ENCODE results near the gene MFAP4. TPM values are rescaled to one million over a fixed set of nuclear protein-coding genes. Genes with fewer than 3 reads are reported as not detected.
A peak's percentile ranks its signal among the peaks of the same experiment; 100 is the strongest.

The MFAP4 gene
- total and polyA plus RNA-seq, 11 donors, result 15.7 to 84.3 (median 35.7) TPM

GRCh38 chr17:19338031-19338990 is 48.7 kb downstream of the MFAP4 start:
- ATAC-seq, result peak; percentile 47 to 81 (median 66)
- Histone ChIP-seq H3K27ac (peak overlapping the region in 5 of 12 donors; percentile 17 to 39 (median 31)), H3K36me3 (peaks cover 0 to 22% (median 12%) of the 10 kb centered on the region in 9 donors), H3K4me1 (peaks cover 0 to 43% (median 12%) of the 10 kb centered on the region in 12 donors), H3K27me3 (no peaks in the 10 kb centered on the region), H3K4me3 (no peak overlapping the region), H3K9me3 (no peaks in the 10 kb centered on the region)
- TF ChIP-seq POLR2A (IDR thresholded peaks at IDR 0.05), result no peak
- peak; percentile 49 to 75 (median 68) for TF ChIP-seq CTCF (IDR thresholded peaks at IDR 0.05)
- DNase-seq, result peak; percentile 64 to 83 (median 74)
- 68 to 85% (median 74%) methylated on average over 7 of the region's 7 CpGs for WGBS, 4 donors
- intact Hi-C loops (cut with DNase I), result loop anchor here in 1 of 10 donors (1.0 kb wide), 1 partner anchor 21 kb away; no protein-coding TSS in a partner anchor

GRCh38 chr17:19337712-19338023 is 49.3 kb downstream of the MFAP4 start:
- ATAC-seq (peak in 3 of 4 donors; percentile 21 to 43 (median 32)), DNase-seq (no peak)
- Histone ChIP-seq H3K4me3 (no peak overlapping the region), H3K9me3 (no peaks in the 10 kb centered on the region), H3K4me1 (peaks cover 0 to 39% (median 12%) of the 10 kb centered on the region in 12 donors), H3K36me3 (peaks cover 0 to 27% (median 12%) of the 10 kb centered on the region in 9 donors), H3K27me3 (no peaks in the 10 kb centered on the region), H3K27ac (peak overlapping the region in 5 of 12 donors; percentile 17 to 39 (median 31))
- intact Hi-C loops (cut with DNase I), result loop anchor here in 1 of 10 donors (1.0 kb wide), 1 partner anchor 20 kb away; no protein-coding TSS in a partner anchor
- 46 to 70% (median 52%) methylated on average over 2 of the region's 2 CpGs for WGBS, 4 donors
- TF ChIP-seq CTCF (IDR thresholded peaks at IDR 0.05), result no peak
- no peak for TF ChIP-seq POLR2A (IDR thresholded peaks at IDR 0.05)

GRCh38 chr17:19336938-19337711 is 49.9 kb downstream of the MFAP4 start:
- H3K36me3 ChIP-seq, result peaks cover 0 to 27% (median 12%) of the 10 kb centered on the region in 9 donors
- peaks cover 0 to 33% (median 10%) of the 10 kb centered on the region in 12 donors for H3K4me1 ChIP-seq
- TF ChIP-seq POLR2A (IDR thresholded peaks at IDR 0.05), result no peak
- TF ChIP-seq CTCF (IDR thresholded peaks at IDR 0.05), result peak in 2 of 12 donors; percentile 8 to 70
- no peak overlapping the region for H3K4me3 ChIP-seq
- ATAC-seq, result peak in 3 of 4 donors; percentile 21 to 45 (median 25)
- H3K9me3 ChIP-seq, result no peaks in the 10 kb centered on the region
- peak overlapping the region in 3 of 12 donors; percentile 17 to 39 (median 31) for H3K27ac ChIP-seq
- intact Hi-C loops (cut with DNase I), result no loop called here
- 41 to 69% (median 59%) methylated on average over 20 to 21 of the region's 21 CpGs for WGBS, 4 donors
- H3K27me3 ChIP-seq, result no peaks in the 10 kb centered on the region
- peak in 1 of 5 donors; percentile 57 for DNase-seq

Measured in heart left ventricle (tissue), 16 donors.